Esophagus squamous epithelium (tissue), 5 donors: ENCODE results near the gene TSPEAR. TPM values are rescaled to one million over a fixed set of nuclear protein-coding genes. Genes with fewer than 3 reads are reported as not detected.

ENCODE experiments used
- DNase-seq: peaks from one replicate; lab custom pipeline; 2025; lab: John Stamatoyannopoulos, UW
- H3K27ac ChIP-seq, 4 donors: fragments of 200-600 bp; sonication (generic); one replicate each; pipeline ENCODE4 v1.5.1; 2016 to 2019; ENCODE audit warnings: mild to moderate bottlenecking in 1 of 4
- H3K27me3 ChIP-seq, 4 donors: fragments of 200-600 bp; sonication (generic); 1 replicate in 3 of 4; 2 replicates in 1 of 4; pipeline versions ENCODE4 v1.5.1 to v1.6.0; 2017 to 2021; ENCODE audit warnings: antibody characterized with exemption in 1 of 4
- H3K36me3 ChIP-seq, 3 donors: fragments of 200-600 bp; sonication (generic); one replicate each; pipeline ENCODE4 v1.5.1; 2016 to 2019
- H3K4me1 ChIP-seq, 3 donors: fragments of 200-600 bp; sonication (generic); one replicate each; pipeline ENCODE4 v1.5.1; 2017 to 2019
- H3K4me3 ChIP-seq, 4 donors: fragments of 200-600 bp; sonication (generic); 1 replicate in 3 of 4; 2 replicates in 1 of 4; pipeline ENCODE4 v1.5.1; 2016 to 2019; ENCODE audit warnings: mild to moderate bottlenecking in 2 of 4, moderate library complexity in 1 of 4
- H3K9me3 ChIP-seq, 3 donors: fragments of 200-600 bp; sonication (generic); one replicate each; pipeline ENCODE4 v1.5.1; 2016 to 2019
- CTCF ChIP-seq, 6 experiments: fragments of 450-650 bp in 4 of 6; fragments of 200-600 bp in 2 of 6; sonication (generic) in 2 of 6; IDR thresholded peaks; one replicate each; pipeline ENCODE4 v1.5.1; 2016 to 2019; ENCODE audit warnings: antibody characterized with exemption in 6 of 6, mild to moderate bottlenecking in 4 of 6, moderate library complexity in 4 of 6
- POLR2A ChIP-seq, 4 donors: fragments of 450-650 bp; IDR thresholded peaks; one replicate each; pipeline ENCODE4 v1.6.1; 2017; ENCODE audit warnings: antibody characterized with exemption in 4 of 4, mild to moderate bottlenecking in 4 of 4, moderate library complexity in 3 of 4
- WGBS, 2 donors: methylation state at CpG; one replicate each; pipeline ENCODE4 v1.1.5; 2018; 5-methylcytosine and 5-hydroxymethylcytosine counted together
- intact Hi-C: fragments of 100-400 bp; cut with DNase I; formaldehyde crosslinking; loops from one replicate; pipeline ENCODE4 v1.15.0; 2022
- small RNA-seq, 4 donors: library from RNA; depleted of rRNA; stranded (forward); fragments of <200 nt; gene quantifications; one replicate each; pipeline ENCODE3, GENCODE V24; 2016
- total RNA-seq, 4 donors: library from RNA; depleted of rRNA; stranded (reverse); fragments of >200 nt; gene quantifications; one replicate each; pipeline ENCODE4 v1.1.0, GENCODE V29; 2016
- donor health status: DM: yes; HTN: yes; CAD: no.

TSPEAR gene
- total RNA-seq, 4 donors from 2014 or later: not detected

- peaks cover 0 to 2% (median 0%) of the 10 kb centered on the region in 3 donors for H3K9me3 ChIP-seq
- peaks cover 0 to under 1% (median 0%) of the 10 kb centered on the region in 3 donors for H3K4me1 ChIP-seq
- TF ChIP-seq CTCF (IDR thresholded peaks at IDR 0.05) (no peak), POLR2A (IDR thresholded peaks at IDR 0.05) (no peak)
- 43 to 44% methylated on average over 9 to 12 of the region's 28 CpGs for WGBS, 2 donors
- intact Hi-C loops: no loop called here
- H3K36me3 ChIP-seq: no peaks in the 10 kb centered on the region
- no peak for DNase-seq
- H3K4me3 ChIP-seq: no peak overlapping the region
- peaks cover 0 to 54% (median 0%) of the 10 kb centered on the region in 4 donors for H3K27me3 ChIP-seq
- no peak overlapping the region for H3K27ac ChIP-seq
These were observed 261.7 kb downstream of the TSPEAR start for GRCh38 chr21:44449473-44450363.

- 70 to 88% methylated on average over 4 of the region's 13 CpGs for WGBS, 2 donors
- Histone ChIP-seq H3K9me3 (no peaks in the 10 kb centered on the region), H3K27ac (no peak overlapping the region), H3K27me3 (peaks cover 0 to 64% (median 0%) of the 10 kb centered on the region in 4 donors), H3K4me1 (no peaks in the 10 kb centered on the region), H3K4me3 (no peak overlapping the region), H3K36me3 (no peaks in the 10 kb centered on the region)
- no peak for TF ChIP-seq POLR2A (IDR thresholded peaks at IDR 0.05)
- no peak for TF ChIP-seq CTCF (IDR thresholded peaks at IDR 0.05)
- intact Hi-C loops: no loop called here
- DNase-seq: no peak
These were observed 262.7 kb downstream of the TSPEAR start for GRCh38 chr21:44448651-44449131.

Small RNA genes lying within 50 kb of the gene (small RNA-seq; reads per million reads assigned to genes)
- 0 reads per million in 4 donors for gene KRTAP12-6P

Other genes starting within 250 kb of the TSPEAR start
- not detected for gene KRTAP10-1, start 171.4 kb downstream of the TSPEAR start, total RNA-seq
- not detected for gene KRTAP10-2, start 160.1 kb downstream of the TSPEAR start, total RNA-seq
- gene KRTAP10-3, start 152.8 kb downstream of the TSPEAR start, total RNA-seq: not detected
- not detected for gene KRTAP10-4, start 137.8 kb downstream of the TSPEAR start, total RNA-seq
- not detected for gene KRTAP10-5, start 131.0 kb downstream of the TSPEAR start, total RNA-seq
- gene KRTAP10-6, start 119.1 kb downstream of the TSPEAR start, total RNA-seq: not detected
- not detected for gene KRTAP10-7, start 111.0 kb downstream of the TSPEAR start, total RNA-seq
- not detected for gene KRTAP10-8, start 99.5 kb downstream of the TSPEAR start, total RNA-seq
- not detected for gene KRTAP10-9, start 84.5 kb downstream of the TSPEAR start, total RNA-seq
- gene KRTAP10-10, start 74.2 kb downstream of the TSPEAR start, total RNA-seq: not detected
- not detected for gene KRTAP10-11, start 65.2 kb downstream of the TSPEAR start, total RNA-seq
- gene KRTAP12-4, start 56.9 kb downstream of the TSPEAR start, total RNA-seq: not detected
- not detected for gene KRTAP12-3, start 53.6 kb downstream of the TSPEAR start, total RNA-seq
- gene KRTAP12-2, start 44.6 kb downstream of the TSPEAR start, total RNA-seq: not detected
- gene KRTAP12-1, start 29.4 kb downstream of the TSPEAR start, total RNA-seq: not detected
- gene KRTAP10-12, start 14.4 kb downstream of the TSPEAR start, total RNA-seq: not detected
- gene UBE2G2, start 90.2 kb upstream of the TSPEAR start, total RNA-seq: 10 to 100 TPM; 27.9 to 70.0 (median 51.1) TPM
- gene SUMO3, start 106.5 kb upstream of the TSPEAR start, total RNA-seq: 10 to 100 TPM; 22.9 to 55.0 (median 46.5) TPM
- 100 to 1,000 TPM in 3 of 4 donors, 10 to 100 TPM in 1; 83.1 to 132 (median 114) TPM for gene PTTG1IP, start 162.1 kb upstream of the TSPEAR start, total RNA-seq
- gene ITGB2, start 209.3 kb upstream of the TSPEAR start, total RNA-seq: 10 to 100 TPM in 2 of 4 donors, 1 to 10 TPM in 2; 6.6 to 47.1 (median 18.5) TPM
- gene SLX9, start 228.5 kb upstream of the TSPEAR start, total RNA-seq: 10 to 100 TPM; 10.2 to 16.1 (median 11.1) TPM